ENCODE data around the gene MEMO1. TPM values are rescaled to one million over a fixed set of nuclear protein-coding genes. Genes with fewer than 3 reads are reported as not detected.

MEMO1 gene
- total and polyA plus RNA-seq, 2 of the 4 experiments (the other 2 are of a cell fraction), result 23.7 to 49.7 TPM

DNA sequence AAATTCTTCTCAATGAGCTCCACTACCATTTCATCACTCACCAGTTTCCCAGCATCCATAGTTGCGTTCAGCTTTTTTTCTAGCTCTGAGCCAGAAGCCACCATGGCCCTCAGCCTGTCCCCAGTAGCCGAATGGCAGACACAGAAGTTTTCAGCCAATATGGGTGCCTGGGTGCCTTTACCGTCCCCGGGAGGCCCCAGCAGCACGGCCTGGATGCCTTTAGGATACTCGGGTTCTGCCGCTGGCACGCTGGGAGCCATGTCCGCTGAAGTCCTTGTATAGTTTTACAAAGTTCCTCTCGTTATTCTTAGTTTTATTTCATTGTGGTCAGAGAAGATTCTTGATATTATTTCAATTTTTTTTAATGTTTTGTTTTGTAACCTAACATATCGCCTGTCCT is 187.2 kb downstream of the MEMO1 start:
- no peak overlapping the region for H3K4ac ChIP-seq (ENCODE audit: low read depth, low read length)
- no TSS peak for BruUV-seq (replicated peaks)
- no peak overlapping the region for H3K56ac ChIP-seq (ENCODE audit: extremely low read depth, insufficient read depth, low read length)
- H2BK5ac ChIP-seq (ENCODE audit: low read depth, low read length, poor library complexity, severe bottlenecking), result no peak overlapping the region
- in situ Hi-C loops (cut with MboI; ENCODE audit: low sequenced_read_pairs) (no loop called here), intact Hi-C loops (cut with micrococcal nuclease) (no loop called here), dilution Hi-C loops (cut with HindIII; ENCODE audit: low sequenced_read_pairs, unreplicated experiment) (no loop called here)
- no peak overlapping the region for H4K8ac ChIP-seq (ENCODE audit: low read depth in 2 of 2, low read length in 2 of 2)
- H3K36me3 ChIP-seq (ENCODE audit: control insufficient read depth, insufficient read depth, low read length), result no peaks in the 10 kb centered on the region
- H4K20me1 ChIP-seq (ENCODE audit: insufficient read depth, low read length), result no peaks in the 10 kb centered on the region
- no peak overlapping the region for H3K4me3 ChIP-seq (ENCODE audit: insufficient read depth, low read depth, low read length)
- H4K91ac ChIP-seq (ENCODE audit: insufficient read depth, low read depth, low read length), result no peak overlapping the region
- TF ChIP-seq, protein P1, sequence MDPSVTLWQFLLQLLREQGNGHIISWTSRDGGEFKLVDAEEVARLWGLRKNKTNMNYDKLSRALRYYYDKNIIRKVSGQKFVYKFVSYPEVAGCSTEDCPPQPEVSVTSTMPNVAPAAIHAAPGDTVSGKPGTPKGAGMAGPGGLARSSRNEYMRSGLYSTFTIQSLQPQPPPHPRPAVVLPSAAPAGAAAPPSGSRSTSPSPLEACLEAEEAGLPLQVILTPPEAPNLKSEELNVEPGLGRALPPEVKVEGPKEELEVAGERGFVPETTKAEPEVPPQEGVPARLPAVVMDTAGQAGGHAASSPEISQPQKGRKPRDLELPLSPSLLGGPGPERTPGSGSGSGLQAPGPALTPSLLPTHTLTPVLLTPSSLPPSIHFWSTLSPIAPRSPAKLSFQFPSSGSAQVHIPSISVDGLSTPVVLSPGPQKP (IDR thresholded peaks at IDR 0.05; ENCODE audit: borderline replicate concordance, low read depth, low read length), result no peak
- TF ChIP-seq BHLHE40 (IDR thresholded peaks at IDR 0.05; ENCODE audit: low read depth, low read length) (no peak), MAZ (IDR thresholded peaks at IDR 0.05; ENCODE audit: borderline replicate concordance, low read depth, low read length) (no peak), CEBPB (IDR thresholded peaks at IDR 0.05; ENCODE audit: low read depth, low read length) (no peak)
- TF ChIP-seq, protein P2, sequence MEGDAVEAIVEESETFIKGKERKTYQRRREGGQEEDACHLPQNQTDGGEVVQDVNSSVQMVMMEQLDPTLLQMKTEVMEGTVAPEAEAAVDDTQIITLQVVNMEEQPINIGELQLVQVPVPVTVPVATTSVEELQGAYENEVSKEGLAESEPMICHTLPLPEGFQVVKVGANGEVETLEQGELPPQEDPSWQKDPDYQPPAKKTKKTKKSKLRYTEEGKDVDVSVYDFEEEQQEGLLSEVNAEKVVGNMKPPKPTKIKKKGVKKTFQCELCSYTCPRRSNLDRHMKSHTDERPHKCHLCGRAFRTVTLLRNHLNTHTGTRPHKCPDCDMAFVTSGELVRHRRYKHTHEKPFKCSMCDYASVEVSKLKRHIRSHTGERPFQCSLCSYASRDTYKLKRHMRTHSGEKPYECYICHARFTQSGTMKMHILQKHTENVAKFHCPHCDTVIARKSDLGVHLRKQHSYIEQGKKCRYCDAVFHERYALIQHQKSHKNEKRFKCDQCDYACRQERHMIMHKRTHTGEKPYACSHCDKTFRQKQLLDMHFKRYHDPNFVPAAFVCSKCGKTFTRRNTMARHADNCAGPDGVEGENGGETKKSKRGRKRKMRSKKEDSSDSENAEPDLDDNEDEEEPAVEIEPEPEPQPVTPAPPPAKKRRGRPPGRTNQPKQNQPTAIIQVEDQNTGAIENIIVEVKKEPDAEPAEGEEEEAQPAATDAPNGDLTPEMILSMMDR (conservative IDR thresholded peaks at IDR 0.05; ENCODE audit: low read depth, low read length), result no peak
- POLR2A ChIA-PET (ENCODE audit: unreplicated experiment), result no interaction called here
- H3K4me2 ChIP-seq (ENCODE audit: low read depth, low read length), result no peak overlapping the region
- no peak overlapping the region for H3K27ac ChIP-seq (ENCODE audit: insufficient read depth, low read length)
- no peaks in the 10 kb centered on the region for H3K27me3 ChIP-seq (ENCODE audit: control insufficient read depth, insufficient read depth, low read length)
- no peak for ATAC-seq (ENCODE audit: low read depth)
- H2BK20ac ChIP-seq (ENCODE audit: low read depth, low read length), result no peak overlapping the region
- no peak overlapping the region for H2AK5ac ChIP-seq (ENCODE audit: low read depth, low read length)
- no peak overlapping the region for H3K18ac ChIP-seq (ENCODE audit: low read depth, low read length)
- no peaks in the 10 kb centered on the region for H3K79me1 ChIP-seq (ENCODE audit: low read depth in 1 of 2, low read length in 2 of 2)
- H2BK15ac ChIP-seq (ENCODE audit: low read depth, low read length), result no peak overlapping the region
- H2BK120ac ChIP-seq (ENCODE audit: low read depth, low read length), result no peak overlapping the region
- no peak overlapping the region for H3K9ac ChIP-seq (ENCODE audit: low read depth, low read length)
- CTCF ChIA-PET, result no interaction called here
- WGBS, 2 experiments (ENCODE audit: extremely low coverage in 2 of 2, insufficient read length in 1 of 2), result no CpG with 5 or more reads among the region's 11 CpGs
- no peak overlapping the region for H3K23ac ChIP-seq (ENCODE audit: low read depth, low read length)
- no peak overlapping the region for H2AK9ac ChIP-seq (replicated peaks; ENCODE audit: low read depth, low read length, poor library complexity)
- no peaks in the 10 kb centered on the region for H3K9me1 ChIP-seq (ENCODE audit: insufficient read depth, low read length)
- no peak for DNase-seq
- no peak overlapping the region for H2AFZ ChIP-seq (replicated peaks; ENCODE audit: low read length, poor library complexity)
- no peak overlapping the region for H4K5ac ChIP-seq (ENCODE audit: low read depth, low read length)
- H3K4me1 ChIP-seq (ENCODE audit: control insufficient read depth, insufficient read depth, low read length), result no peaks in the 10 kb centered on the region
- no peak overlapping the region for H3K14ac ChIP-seq (replicated peaks; ENCODE audit: low read depth, low read length)
- H3K9me3 ChIP-seq (ENCODE audit: control insufficient read depth, insufficient read depth, low read length), result peaks cover 8% of the 10 kb centered on the region; the same call in 1 of the 2 replicates

Data from IMR-90 (cell line).